Activated B cell treated with CpG ODN at 0.5 μM for 24 hours (primary cell): ENCODE results near the gene LRRC4C. TPM values are rescaled to one million over a fixed set of nuclear protein-coding genes. Genes with fewer than 3 reads are reported as not detected.

Source experiments
- ATAC-seq: fragments of 200-7000 bp; cut with Tn5 transposase; one replicate; pipeline ENCODE4 v1.10.0; 2021; ENCODE audit warnings: low read depth, mild to moderate bottlenecking, moderate library complexity
- CTCF ChIA-PET: fragments of 350-600 bp; sonication (Branson Sonifier 250); formaldehyde crosslinking; loops from one replicate; lab custom pipeline; 2021; ENCODE audit warnings: antibody characterized with exemption; lab: Charles Lee
- POLR2A ChIA-PET: fragments of 350-600 bp; sonication (Branson Sonifier 250); formaldehyde crosslinking; loops from one replicate; lab custom pipeline; 2021; ENCODE audit warnings: antibody characterized with exemption; lab: Charles Lee
- DNase-seq: peaks from one replicate; pipeline ENCODE4 v3.0.0; 2022
- H3K27ac Mint-ChIP-seq: one replicate; pipeline ENCODE4 v1.8.0; 2020; ENCODE audit warnings: mixed read lengths
- H3K27me3 Mint-ChIP-seq: one replicate; pipeline ENCODE4 v1.8.0; 2021; ENCODE audit warnings: mixed read lengths
- H3K36me3 Mint-ChIP-seq: one replicate; pipeline ENCODE4 v1.8.0; 2021; ENCODE audit warnings: low read depth, mixed read lengths
- H3K4me1 Mint-ChIP-seq: one replicate; pipeline ENCODE4 v1.8.0; 2021; ENCODE audit warnings: mixed read lengths
- H3K4me3 Mint-ChIP-seq: one replicate; pipeline ENCODE4 v1.8.0; 2020; ENCODE audit warnings: mild to moderate bottlenecking, mixed read lengths
- H3K9me3 Mint-ChIP-seq: one replicate; pipeline ENCODE4 v1.8.0; 2020; ENCODE audit warnings: mixed read lengths
- intact Hi-C: fragments of 100-400 bp; cut with micrococcal nuclease; formaldehyde crosslinking; loops from one replicate; pipeline ENCODE4 v1.15.1; 2024
- total RNA-seq: library from RNA; stranded (reverse); gene quantifications from 2 replicates; pipeline ENCODE4 v1.2.3, GENCODE V29; 2022
- TF ChIP-seq, protein P1 (sequence below): fragments of 200-600 bp; IDR thresholded peaks from one replicate; pipeline ENCODE4 v1.8.0; 2022; ENCODE audit warnings: antibody characterized with exemption, mild to moderate bottlenecking

The LRRC4C gene
- total RNA-seq, 1 donor from 2014 or later, result not detected

DNA sequence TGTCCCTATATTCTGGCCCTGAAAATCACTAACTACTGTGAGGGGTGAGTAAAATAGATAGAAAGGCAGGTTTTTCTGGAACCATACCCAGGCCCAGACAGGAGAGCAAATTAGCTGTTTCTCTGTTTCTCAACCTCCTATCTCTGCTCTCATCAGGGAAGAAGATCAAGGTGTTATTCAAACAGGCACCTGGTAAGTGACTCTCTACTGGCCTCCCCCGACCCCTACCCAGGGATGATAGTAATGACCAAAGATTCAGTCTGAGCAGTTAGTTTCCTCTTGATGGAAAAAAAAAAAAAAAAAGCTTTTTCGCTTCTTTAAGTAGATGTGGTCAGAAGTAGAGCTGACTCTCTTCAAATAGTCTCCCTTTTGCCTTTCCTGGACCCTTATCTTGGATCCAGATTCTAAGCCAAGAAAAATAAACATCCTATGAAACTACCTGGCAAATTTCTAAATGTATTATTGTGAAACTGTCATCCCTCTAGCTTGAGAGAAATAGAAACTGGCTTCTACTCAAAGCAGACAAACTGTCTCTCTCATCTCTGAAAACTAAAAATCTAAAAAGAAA is 9.9 kb downstream of the LRRC4C start:
- Mint-ChIP-seq H3K4me1 (no peaks in the 10 kb centered on the region), H3K27ac (no peak overlapping the region), H3K27me3 (no peaks in the 10 kb centered on the region), H3K36me3 (no peaks in the 10 kb centered on the region), H3K9me3 (no peaks in the 10 kb centered on the region), H3K4me3 (no peak overlapping the region)
- POLR2A ChIA-PET, result interaction anchor here (0.6 kb wide), 1 partner anchor 11 kb away, joined by 3 read pairs; no protein-coding TSS in a partner anchor
- ATAC-seq, result no peak
- CTCF ChIA-PET, result interaction anchor here (1.5 kb wide), 1 partner anchor 11 kb away, joined by 7 read pairs; no protein-coding TSS in a partner anchor
- TF ChIP-seq, protein P1, sequence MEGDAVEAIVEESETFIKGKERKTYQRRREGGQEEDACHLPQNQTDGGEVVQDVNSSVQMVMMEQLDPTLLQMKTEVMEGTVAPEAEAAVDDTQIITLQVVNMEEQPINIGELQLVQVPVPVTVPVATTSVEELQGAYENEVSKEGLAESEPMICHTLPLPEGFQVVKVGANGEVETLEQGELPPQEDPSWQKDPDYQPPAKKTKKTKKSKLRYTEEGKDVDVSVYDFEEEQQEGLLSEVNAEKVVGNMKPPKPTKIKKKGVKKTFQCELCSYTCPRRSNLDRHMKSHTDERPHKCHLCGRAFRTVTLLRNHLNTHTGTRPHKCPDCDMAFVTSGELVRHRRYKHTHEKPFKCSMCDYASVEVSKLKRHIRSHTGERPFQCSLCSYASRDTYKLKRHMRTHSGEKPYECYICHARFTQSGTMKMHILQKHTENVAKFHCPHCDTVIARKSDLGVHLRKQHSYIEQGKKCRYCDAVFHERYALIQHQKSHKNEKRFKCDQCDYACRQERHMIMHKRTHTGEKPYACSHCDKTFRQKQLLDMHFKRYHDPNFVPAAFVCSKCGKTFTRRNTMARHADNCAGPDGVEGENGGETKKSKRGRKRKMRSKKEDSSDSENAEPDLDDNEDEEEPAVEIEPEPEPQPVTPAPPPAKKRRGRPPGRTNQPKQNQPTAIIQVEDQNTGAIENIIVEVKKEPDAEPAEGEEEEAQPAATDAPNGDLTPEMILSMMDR, result no peak
- intact Hi-C loops, result no loop called here
- no peak for DNase-seq

DNA sequence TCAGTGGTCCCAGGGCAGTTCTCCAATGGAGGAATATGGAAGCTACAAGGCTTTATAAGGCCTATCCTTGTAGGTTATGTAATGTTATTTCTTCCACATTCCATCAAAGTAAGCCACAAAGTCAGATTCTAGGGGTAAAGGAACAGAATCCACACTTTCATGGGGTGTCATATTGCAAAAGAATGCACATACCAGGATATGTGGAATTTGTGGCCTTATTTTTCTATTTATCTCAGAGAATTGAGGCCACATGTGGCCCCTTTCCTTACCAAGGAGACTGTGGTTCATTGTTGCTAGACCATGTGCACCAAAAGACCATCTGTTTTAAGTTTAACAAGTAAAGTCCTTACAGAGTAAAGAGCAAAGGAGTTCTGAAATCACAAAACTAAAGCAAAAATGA is 12.9 kb downstream of the LRRC4C start:
- ChIA-PET POLR2A (no interaction called here), CTCF (interaction anchor here (1.0 kb wide), 1 partner anchor 14 kb away, joined by 3 read pairs; no protein-coding TSS in a partner anchor)
- Mint-ChIP-seq H3K4me1 (no peaks in the 10 kb centered on the region), H3K27ac (no peak overlapping the region), H3K27me3 (no peaks in the 10 kb centered on the region), H3K36me3 (no peaks in the 10 kb centered on the region), H3K9me3 (no peaks in the 10 kb centered on the region), H3K4me3 (no peak overlapping the region)
- ATAC-seq (no peak), DNase-seq (no peak)
- TF ChIP-seq, protein P1, result no peak
- intact Hi-C loops, result no loop called here

GRCh38 chr11:41446107-41446506 is 13.3 kb downstream of the LRRC4C start:
- intact Hi-C loops, result no loop called here
- H3K4me3 Mint-ChIP-seq, result no peak overlapping the region
- H3K27me3 Mint-ChIP-seq, result no peaks in the 10 kb centered on the region
- no peaks in the 10 kb centered on the region for H3K9me3 Mint-ChIP-seq
- H3K36me3 Mint-ChIP-seq, result no peaks in the 10 kb centered on the region
- H3K4me1 Mint-ChIP-seq, result no peaks in the 10 kb centered on the region
- ATAC-seq (no peak), DNase-seq (no peak)
- H3K27ac Mint-ChIP-seq, result no peak overlapping the region
- ChIA-PET POLR2A (no interaction called here), CTCF (interaction anchor here (1.0 kb wide), 1 partner anchor 14 kb away, joined by 3 read pairs; no protein-coding TSS in a partner anchor)
- TF ChIP-seq, protein P1, result no peak

- H3K27me3 Mint-ChIP-seq, result no peaks in the 10 kb centered on the region
- no peak for ATAC-seq
- TF ChIP-seq, protein P1, result no peak
- POLR2A ChIA-PET, result no interaction called here
- intact Hi-C loops, result no loop called here
- CTCF ChIA-PET, result no interaction called here
- no peaks in the 10 kb centered on the region for H3K36me3 Mint-ChIP-seq
- H3K9me3 Mint-ChIP-seq, result no peaks in the 10 kb centered on the region
- no peaks in the 10 kb centered on the region for H3K4me1 Mint-ChIP-seq
- DNase-seq, result no peak
- H3K27ac Mint-ChIP-seq, result no peak overlapping the region
- no peak overlapping the region for H3K4me3 Mint-ChIP-seq
Measured at GRCh38 chr11:41437006-41437490, 22.4 kb downstream of the LRRC4C start.

GRCh38 chr11:41435531-41435930 is 23.9 kb downstream of the LRRC4C start:
- POLR2A ChIA-PET, result no interaction called here

More at GRCh38 chr11:41435531-41435930, 23.9 kb downstream of the LRRC4C start:
- H3K27ac Mint-ChIP-seq, result no peak overlapping the region
- H3K4me3 Mint-ChIP-seq, result no peak overlapping the region
- TF ChIP-seq, protein P1, result no peak
- no peaks in the 10 kb centered on the region for H3K9me3 Mint-ChIP-seq
- ATAC-seq (no peak), DNase-seq (no peak)
- CTCF ChIA-PET, result no interaction called here
- H3K36me3 Mint-ChIP-seq, result no peaks in the 10 kb centered on the region
- intact Hi-C loops, result no loop called here
- H3K4me1 Mint-ChIP-seq, result no peaks in the 10 kb centered on the region
- H3K27me3 Mint-ChIP-seq, result no peaks in the 10 kb centered on the region
